ENCODE data around the gene CBFB. TPM values are rescaled to one million over a fixed set of nuclear protein-coding genes. Genes with fewer than 3 reads are reported as not detected.
A peak's percentile ranks its signal among the peaks of the same experiment; 100 is the strongest.

The CBFB gene
- total and polyA plus RNA-seq, 9 of the 15 experiments (the other 6 are each of a cell fraction or from before 2014, with no cell fraction given), result 22.0 to 112 (median 66.5) TPM

DNA sequence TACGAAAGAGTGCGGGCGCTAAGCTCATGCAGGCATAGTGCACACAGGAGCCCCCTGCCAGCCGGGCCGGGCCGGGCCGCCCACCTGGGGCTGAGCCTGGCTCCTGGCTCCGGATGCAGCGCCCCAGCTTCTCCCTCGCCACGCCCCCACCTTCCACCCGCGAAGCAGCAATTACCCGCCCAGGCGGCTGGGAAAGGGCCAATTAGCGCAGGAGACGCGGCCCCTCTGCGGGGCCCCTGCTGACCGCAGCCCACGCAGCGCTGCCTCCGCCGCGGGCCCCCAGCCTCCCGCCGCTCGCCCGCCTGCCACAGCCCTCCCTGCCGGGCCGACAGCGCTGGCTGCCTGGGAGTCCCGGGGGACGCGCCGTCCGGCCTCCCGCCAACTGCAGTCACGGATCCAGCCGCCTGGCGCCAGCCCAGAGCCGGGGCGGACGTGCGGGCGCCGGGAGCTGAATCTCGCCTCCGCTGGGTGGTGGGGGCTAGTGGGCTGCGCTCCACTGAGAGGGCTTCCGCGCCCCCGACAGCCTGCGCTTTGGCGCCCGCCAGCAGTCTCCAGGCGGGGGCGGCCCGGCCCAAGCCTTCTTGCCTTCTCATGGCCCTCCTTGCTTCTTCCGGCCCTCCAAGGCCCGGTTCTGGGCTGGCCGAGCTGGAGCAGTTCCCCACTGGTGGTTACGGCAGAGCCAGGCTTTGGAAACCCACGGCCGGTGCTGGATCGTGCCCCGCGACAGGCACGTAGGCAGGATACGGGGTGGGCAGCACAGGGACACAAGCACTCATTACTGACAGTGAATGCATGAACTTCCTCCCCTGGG is 14.9 kb upstream of the CBFB start (continued):
- TF ChIP-seq, protein P1, sequence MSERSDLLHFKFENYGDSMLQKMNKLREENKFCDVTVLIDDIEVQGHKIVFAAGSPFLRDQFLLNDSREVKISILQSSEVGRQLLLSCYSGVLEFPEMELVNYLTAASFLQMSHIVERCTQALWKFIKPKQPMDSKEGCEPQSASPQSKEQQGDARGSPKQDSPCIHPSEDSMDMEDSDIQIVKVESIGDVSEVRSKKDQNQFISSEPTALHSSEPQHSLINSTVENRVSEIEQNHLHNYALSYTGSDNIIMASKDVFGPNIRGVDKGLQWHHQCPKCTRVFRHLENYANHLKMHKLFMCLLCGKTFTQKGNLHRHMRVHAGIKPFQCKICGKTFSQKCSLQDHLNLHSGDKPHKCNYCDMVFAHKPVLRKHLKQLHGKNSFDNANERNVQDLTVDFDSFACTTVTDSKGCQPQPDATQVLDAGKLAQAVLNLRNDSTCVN (CRISPR knock-in tag; IDR thresholded peaks at IDR 0.05), result no peak
- TF ChIP-seq, protein P2, sequence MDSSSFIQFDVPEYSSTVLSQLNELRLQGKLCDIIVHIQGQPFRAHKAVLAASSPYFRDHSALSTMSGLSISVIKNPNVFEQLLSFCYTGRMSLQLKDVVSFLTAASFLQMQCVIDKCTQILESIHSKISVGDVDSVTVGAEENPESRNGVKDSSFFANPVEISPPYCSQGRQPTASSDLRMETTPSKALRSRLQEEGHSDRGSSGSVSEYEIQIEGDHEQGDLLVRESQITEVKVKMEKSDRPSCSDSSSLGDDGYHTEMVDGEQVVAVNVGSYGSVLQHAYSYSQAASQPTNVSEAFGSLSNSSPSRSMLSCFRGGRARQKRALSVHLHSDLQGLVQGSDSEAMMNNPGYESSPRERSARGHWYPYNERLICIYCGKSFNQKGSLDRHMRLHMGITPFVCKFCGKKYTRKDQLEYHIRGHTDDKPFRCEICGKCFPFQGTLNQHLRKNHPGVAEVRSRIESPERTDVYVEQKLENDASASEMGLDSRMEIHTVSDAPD (CRISPR knock-in tag; IDR thresholded peaks at IDR 0.05), result no peak
- TF ChIP-seq TSHZ1 (CRISPR knock-in tag; IDR thresholded peaks at IDR 0.05) (no peak), REST (IDR thresholded peaks at IDR 0.05; ENCODE audit: borderline replicate concordance) (peak; percentile 74), REST (CRISPR knock-in tag; IDR thresholded peaks at IDR 0.05; ENCODE audit: low read depth) (peak; percentile 27; the same call in 1 of the 2 replicates)
- TF ChIP-seq, protein P3, sequence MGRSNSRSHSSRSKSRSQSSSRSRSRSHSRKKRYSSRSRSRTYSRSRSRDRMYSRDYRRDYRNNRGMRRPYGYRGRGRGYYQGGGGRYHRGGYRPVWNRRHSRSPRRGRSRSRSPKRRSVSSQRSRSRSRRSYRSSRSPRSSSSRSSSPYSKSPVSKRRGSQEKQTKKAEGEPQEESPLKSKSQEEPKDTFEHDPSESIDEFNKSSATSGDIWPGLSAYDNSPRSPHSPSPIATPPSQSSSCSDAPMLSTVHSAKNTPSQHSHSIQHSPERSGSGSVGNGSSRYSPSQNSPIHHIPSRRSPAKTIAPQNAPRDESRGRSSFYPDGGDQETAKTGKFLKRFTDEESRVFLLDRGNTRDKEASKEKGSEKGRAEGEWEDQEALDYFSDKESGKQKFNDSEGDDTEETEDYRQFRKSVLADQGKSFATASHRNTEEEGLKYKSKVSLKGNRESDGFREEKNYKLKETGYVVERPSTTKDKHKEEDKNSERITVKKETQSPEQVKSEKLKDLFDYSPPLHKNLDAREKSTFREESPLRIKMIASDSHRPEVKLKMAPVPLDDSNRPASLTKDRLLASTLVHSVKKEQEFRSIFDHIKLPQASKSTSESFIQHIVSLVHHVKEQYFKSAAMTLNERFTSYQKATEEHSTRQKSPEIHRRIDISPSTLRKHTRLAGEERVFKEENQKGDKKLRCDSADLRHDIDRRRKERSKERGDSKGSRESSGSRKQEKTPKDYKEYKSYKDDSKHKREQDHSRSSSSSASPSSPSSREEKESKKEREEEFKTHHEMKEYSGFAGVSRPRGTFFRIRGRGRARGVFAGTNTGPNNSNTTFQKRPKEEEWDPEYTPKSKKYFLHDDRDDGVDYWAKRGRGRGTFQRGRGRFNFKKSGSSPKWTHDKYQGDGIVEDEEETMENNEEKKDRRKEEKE (IDR thresholded peaks at IDR 0.05; ENCODE audit: borderline replicate concordance in 1 of 2, control insufficient read depth in 1 of 2, low read depth in 2 of 2, low read length in 1 of 2), result no peak
